Measurements from ENCODE around the gene NUP188. TPM values are rescaled to one million over a fixed set of nuclear protein-coding genes. Genes with fewer than 3 reads are reported as not detected.

Gene NUP188
- total and polyA plus RNA-seq, 2 donors (not counting 1 experiment from before 2014, with no cell fraction given), result 28.8 to 31.4 TPM

GRCh38 chr9:128933731-128934130 is 13.8 kb upstream of the NUP188 start:
- Histone ChIP-seq H3K4me1 (ENCODE audit: control insufficient read depth, extremely low read depth, insufficient read depth, low read length) (no peaks in the 10 kb centered on the region), H4K20me1 (ENCODE audit: control insufficient read depth, extremely low read depth, insufficient read depth, low read length) (no peaks in the 10 kb centered on the region), H3K4me3 (replicated peaks in 1 of 4; ENCODE audit: control extremely low read depth in 1 of 4, insufficient read depth in 1 of 4, low read depth in 3 of 4, low read length in 4 of 4) (no peak overlapping the region), H3K36me3 (ENCODE audit: control insufficient read depth, insufficient read depth, low read length) (no peaks in the 10 kb centered on the region), H3K9ac (ENCODE audit: insufficient read depth, low read length) (no peak overlapping the region), H3K27ac (ENCODE audit: insufficient read depth, low read length) (no peak overlapping the region), H3K9me3 (ENCODE audit: control insufficient read depth, insufficient read depth, low read depth, low read length) (no peaks in the 10 kb centered on the region), H3K79me2 (ENCODE audit: control insufficient read depth, insufficient read depth, low read length) (no peaks in the 10 kb centered on the region), H3K27me3 (ENCODE audit: control insufficient read depth, insufficient read depth, low read length) (no peaks in the 10 kb centered on the region), H3K4me2 (ENCODE audit: extremely low read depth, insufficient read depth, low read length) (no peak overlapping the region), H2AFZ (ENCODE audit: low read length) (no peak overlapping the region)
- TF ChIP-seq EZH2 (IDR thresholded peaks at IDR 0.05; ENCODE audit: low read length, missing control alignments), result no peak
- no peak for TF ChIP-seq CTCF (conservative IDR thresholded peaks at IDR 0.05 in 1 of 2, IDR thresholded peaks at IDR 0.05 in 1 of 2; ENCODE audit: low read depth in 1 of 2, low read length in 2 of 2)
- DNase-seq (ENCODE audit: low read depth in 2 of 2), result no peak

- no peaks in the 10 kb centered on the region for H3K4me1 ChIP-seq (ENCODE audit: control insufficient read depth, extremely low read depth, insufficient read depth, low read length)
- H3K27me3 ChIP-seq (ENCODE audit: control insufficient read depth, insufficient read depth, low read length), result no peaks in the 10 kb centered on the region
- no peaks in the 10 kb centered on the region for H4K20me1 ChIP-seq (ENCODE audit: control insufficient read depth, extremely low read depth, insufficient read depth, low read length)
- no peak overlapping the region for H3K4me3 ChIP-seq (replicated peaks in 1 of 4; ENCODE audit: control extremely low read depth in 1 of 4, insufficient read depth in 1 of 4, low read depth in 3 of 4, low read length in 4 of 4)
- TF ChIP-seq CTCF (conservative IDR thresholded peaks at IDR 0.05 in 1 of 2, IDR thresholded peaks at IDR 0.05 in 1 of 2; ENCODE audit: low read depth in 1 of 2, low read length in 2 of 2) (no peak), EZH2 (IDR thresholded peaks at IDR 0.05; ENCODE audit: low read length, missing control alignments) (no peak)
- H3K4me2 ChIP-seq (ENCODE audit: extremely low read depth, insufficient read depth, low read length), result no peak overlapping the region
- no peak for DNase-seq (ENCODE audit: low read depth in 2 of 2)
- H3K27ac ChIP-seq (ENCODE audit: insufficient read depth, low read length), result no peak overlapping the region
- H3K9me3 ChIP-seq (ENCODE audit: control insufficient read depth, insufficient read depth, low read depth, low read length), result no peaks in the 10 kb centered on the region
- H3K36me3 ChIP-seq (ENCODE audit: control insufficient read depth, insufficient read depth, low read length), result no peaks in the 10 kb centered on the region
- no peak overlapping the region for H2AFZ ChIP-seq (ENCODE audit: low read length)
- H3K9ac ChIP-seq (ENCODE audit: insufficient read depth, low read length), result no peak overlapping the region
- no peaks in the 10 kb centered on the region for H3K79me2 ChIP-seq (ENCODE audit: control insufficient read depth, insufficient read depth, low read length)
These were observed 11.2 kb upstream of the NUP188 start for GRCh38 chr9:128936171-128936865.

GRCh38 chr9:128937310-128938165 is 10.0 kb upstream of the NUP188 start:
- Histone ChIP-seq H3K27me3 (ENCODE audit: control insufficient read depth, insufficient read depth, low read length) (no peaks in the 10 kb centered on the region), H3K4me1 (ENCODE audit: control insufficient read depth, extremely low read depth, insufficient read depth, low read length) (no peaks in the 10 kb centered on the region), H3K79me2 (ENCODE audit: control insufficient read depth, insufficient read depth, low read length) (no peaks in the 10 kb centered on the region), H3K4me2 (ENCODE audit: extremely low read depth, insufficient read depth, low read length) (no peak overlapping the region), H3K4me3 (replicated peaks in 1 of 4; ENCODE audit: control extremely low read depth in 1 of 4, insufficient read depth in 1 of 4, low read depth in 3 of 4, low read length in 4 of 4) (no peak overlapping the region), H3K27ac (ENCODE audit: insufficient read depth, low read length) (no peak overlapping the region), H3K9me3 (ENCODE audit: control insufficient read depth, insufficient read depth, low read depth, low read length) (no peaks in the 10 kb centered on the region), H3K36me3 (ENCODE audit: control insufficient read depth, insufficient read depth, low read length) (no peaks in the 10 kb centered on the region), H3K9ac (ENCODE audit: insufficient read depth, low read length) (no peak overlapping the region), H4K20me1 (ENCODE audit: control insufficient read depth, extremely low read depth, insufficient read depth, low read length) (no peaks in the 10 kb centered on the region), H2AFZ (ENCODE audit: low read length) (no peak overlapping the region)
- TF ChIP-seq EZH2 (IDR thresholded peaks at IDR 0.05; ENCODE audit: low read length, missing control alignments) (no peak), CTCF (conservative IDR thresholded peaks at IDR 0.05 in 1 of 2, IDR thresholded peaks at IDR 0.05 in 1 of 2; ENCODE audit: low read depth in 1 of 2, low read length in 2 of 2) (no peak)
- DNase-seq (ENCODE audit: low read depth in 2 of 2), result no peak
